GM12875 (cell line): ENCODE data around the gene POU2F1.

Experiments
- H3K4me3 ChIP-seq: one replicate; pipeline ENCODE4 v1.5.1; 2011; ENCODE audit warnings: low read depth, low read length, control low read depth
- TF ChIP-seq, protein P1 (sequence below): IDR thresholded peaks from 2 replicates; pipeline ENCODE4 v1.5.1; 2011; ENCODE audit warnings: low read depth, mild to moderate bottlenecking, control low read depth, inconsistent platforms, low read length, moderate library complexity, borderline replicate concordance; ENCODE audit not compliant: insufficient read depth

POU2F1 gene

DNA sequence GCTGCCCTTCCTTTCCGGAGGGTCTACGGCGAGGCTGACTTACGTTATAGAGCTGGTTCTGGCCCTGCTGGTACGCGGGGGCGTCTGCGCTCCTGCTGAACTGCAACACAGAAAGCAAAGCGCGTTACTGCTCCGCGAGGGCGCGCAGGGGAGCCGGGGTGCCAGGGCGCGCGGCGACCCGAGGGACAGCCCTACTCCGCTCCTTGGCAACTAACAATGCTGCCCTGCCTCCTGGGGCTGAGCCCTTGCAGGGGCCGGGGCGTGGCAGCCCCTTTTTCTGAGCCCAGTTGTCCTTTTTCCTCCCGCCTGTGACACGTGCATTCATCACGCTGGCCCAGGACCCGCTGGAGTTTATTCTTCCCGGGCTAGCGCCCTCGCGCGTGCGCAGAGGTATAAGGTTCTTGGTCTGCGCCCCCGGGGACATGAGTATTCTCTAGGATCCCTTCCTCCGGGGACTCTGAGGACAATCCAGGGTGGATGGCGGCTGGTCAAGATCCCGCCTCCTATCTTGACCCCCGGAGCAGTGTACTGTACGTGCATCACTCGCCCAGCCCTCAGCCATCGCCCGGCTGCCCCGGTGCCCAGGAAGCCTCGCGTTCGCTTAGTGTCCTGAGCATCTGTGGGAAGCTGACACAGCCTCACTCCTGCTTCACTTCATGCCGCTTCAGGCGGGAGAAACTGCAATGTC is 218.8 kb downstream of the POU2F1 start:
- peak overlapping the region; percentile 56 for H3K4me3 ChIP-seq

DNA sequence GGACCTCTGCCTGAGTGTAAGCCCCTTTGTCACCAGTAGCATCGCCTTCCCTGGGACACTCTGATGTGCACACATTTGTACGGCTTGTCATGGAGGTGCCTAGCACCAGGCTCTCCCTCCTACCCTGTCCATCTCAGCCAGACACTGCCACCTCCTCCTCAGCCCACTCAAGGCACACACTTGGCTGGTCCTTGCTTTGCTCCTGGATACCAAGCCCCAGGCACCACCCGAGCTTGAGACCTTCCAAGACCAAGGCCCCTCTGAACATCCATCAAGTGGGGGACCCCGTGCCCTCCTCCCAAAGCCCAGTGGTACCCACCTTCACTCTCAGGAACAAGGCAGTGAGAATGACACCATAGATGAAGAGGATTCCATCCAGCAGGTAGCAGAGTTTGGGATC is 219.7 kb downstream of the POU2F1 start:
- TF ChIP-seq, protein P1, sequence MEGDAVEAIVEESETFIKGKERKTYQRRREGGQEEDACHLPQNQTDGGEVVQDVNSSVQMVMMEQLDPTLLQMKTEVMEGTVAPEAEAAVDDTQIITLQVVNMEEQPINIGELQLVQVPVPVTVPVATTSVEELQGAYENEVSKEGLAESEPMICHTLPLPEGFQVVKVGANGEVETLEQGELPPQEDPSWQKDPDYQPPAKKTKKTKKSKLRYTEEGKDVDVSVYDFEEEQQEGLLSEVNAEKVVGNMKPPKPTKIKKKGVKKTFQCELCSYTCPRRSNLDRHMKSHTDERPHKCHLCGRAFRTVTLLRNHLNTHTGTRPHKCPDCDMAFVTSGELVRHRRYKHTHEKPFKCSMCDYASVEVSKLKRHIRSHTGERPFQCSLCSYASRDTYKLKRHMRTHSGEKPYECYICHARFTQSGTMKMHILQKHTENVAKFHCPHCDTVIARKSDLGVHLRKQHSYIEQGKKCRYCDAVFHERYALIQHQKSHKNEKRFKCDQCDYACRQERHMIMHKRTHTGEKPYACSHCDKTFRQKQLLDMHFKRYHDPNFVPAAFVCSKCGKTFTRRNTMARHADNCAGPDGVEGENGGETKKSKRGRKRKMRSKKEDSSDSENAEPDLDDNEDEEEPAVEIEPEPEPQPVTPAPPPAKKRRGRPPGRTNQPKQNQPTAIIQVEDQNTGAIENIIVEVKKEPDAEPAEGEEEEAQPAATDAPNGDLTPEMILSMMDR, result no peak
- no peak overlapping the region for H3K4me3 ChIP-seq

More for the DNA sequence above, 218.8 kb downstream of the POU2F1 start:
- TF ChIP-seq, protein P1, result no peak

DNA sequence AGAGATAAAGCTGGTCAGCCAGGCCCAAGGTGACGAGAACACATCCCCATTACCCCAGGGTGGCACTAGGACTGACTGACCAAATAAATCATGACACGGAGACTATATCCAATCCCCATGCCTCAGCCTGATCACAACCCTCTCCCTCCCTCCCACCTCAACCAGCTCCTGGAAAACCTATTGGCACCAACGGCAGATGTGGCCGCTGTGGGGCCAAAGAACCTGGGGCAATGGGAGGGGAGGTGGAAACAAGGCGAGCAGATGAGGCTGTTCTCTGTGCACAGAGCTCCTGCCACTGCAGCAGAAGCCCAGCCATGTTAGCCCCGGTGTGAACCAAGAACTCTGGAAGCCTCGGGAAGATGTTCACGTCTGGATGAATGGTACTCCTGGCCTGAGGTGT is 220.1 kb downstream of the POU2F1 start:
- no peak overlapping the region for H3K4me3 ChIP-seq
- TF ChIP-seq, protein P1, result no peak

DNA sequence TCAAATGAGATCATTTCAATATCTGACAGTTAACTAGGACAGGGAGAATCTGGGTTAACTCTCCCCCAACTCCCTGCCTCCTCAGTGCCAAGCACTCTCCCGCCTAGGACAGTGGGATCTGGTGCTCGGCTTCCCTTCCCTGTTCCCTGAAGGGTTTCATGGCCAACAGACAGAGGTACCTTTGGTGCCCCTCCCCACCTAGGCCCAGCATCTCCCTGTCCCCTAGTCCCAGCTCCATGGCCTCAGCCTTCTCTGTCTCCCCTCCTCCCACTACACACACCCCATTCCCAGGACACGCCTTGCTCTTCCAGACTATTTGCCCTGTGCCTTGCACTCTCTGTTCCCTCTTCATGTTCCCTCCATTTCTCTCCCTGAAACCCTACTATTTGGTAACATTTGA is 220.5 kb downstream of the POU2F1 start:
- no peak overlapping the region for H3K4me3 ChIP-seq
- TF ChIP-seq, protein P1, result no peak

DNA sequence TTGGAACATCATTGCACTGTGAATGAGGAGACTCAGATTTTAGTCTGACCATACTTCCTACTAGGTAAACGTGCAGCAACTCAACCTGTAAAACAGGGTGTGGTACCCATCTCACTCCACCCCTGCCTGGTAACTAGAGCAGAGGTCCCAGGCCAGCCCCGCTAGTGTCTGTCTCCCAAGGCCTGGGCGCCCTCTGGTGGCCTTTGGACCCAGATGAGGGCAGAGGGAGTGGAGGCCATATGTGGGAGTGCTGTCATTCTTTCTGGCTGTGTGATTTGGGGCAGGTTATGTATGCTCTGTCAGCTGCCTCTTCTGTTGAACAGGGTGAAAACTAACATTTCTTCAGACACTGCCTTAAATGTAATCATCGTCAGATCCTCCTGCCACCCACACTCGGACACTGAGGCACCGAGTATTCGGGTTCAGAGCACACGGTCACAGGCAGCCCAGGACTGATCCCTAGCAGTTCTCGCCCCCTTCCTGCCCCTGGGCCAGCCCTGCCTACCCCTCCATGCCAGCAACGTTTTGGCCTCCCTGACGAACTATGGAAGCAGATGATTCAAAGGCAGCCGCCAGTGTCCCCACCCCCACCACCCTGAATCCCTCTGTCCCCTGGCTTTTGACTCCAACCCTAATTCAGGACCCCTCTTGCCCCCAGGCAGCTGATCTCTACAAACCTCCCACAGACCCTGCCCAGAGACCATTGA is 221.6 kb downstream of the POU2F1 start:
- TF ChIP-seq, protein P1, result peak; percentile 89
- H3K4me3 ChIP-seq, result no peak overlapping the region

DNA sequence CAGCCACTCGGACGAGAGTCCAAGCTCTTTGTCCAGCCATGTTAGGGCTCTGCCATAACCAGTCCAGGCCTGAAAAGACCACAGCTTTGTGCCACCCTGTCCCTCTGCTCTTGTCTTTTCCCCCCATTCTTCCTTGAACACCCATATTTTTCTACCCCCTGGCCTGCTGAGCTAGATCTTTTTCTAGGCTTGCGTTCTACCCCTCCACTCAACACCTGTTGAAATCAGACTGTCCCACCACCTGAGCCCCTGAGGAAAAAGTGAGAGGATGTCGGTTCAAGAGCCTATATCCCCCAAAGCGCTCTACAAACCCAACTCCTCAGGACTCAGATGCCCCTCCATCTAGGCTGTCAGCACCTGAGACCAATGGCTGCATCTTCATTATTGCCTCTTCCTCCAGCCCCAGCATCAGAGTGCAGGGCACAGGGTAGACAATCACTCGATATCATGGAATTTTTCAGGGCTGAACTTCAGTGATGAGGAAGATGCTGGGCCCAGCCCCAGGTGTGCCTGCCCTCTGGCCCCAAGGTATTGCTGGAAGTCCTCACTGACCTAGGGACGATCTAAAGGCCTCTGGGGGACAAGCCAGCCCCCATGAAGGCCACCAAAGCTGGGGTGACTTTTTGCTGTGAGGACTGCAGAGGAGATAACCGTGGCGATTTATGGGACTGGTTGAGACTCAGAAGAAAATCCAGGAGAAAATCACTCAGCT is 222.3 kb downstream of the POU2F1 start:
- H3K4me3 ChIP-seq, result no peak overlapping the region
- TF ChIP-seq, protein P1, result no peak

DNA sequence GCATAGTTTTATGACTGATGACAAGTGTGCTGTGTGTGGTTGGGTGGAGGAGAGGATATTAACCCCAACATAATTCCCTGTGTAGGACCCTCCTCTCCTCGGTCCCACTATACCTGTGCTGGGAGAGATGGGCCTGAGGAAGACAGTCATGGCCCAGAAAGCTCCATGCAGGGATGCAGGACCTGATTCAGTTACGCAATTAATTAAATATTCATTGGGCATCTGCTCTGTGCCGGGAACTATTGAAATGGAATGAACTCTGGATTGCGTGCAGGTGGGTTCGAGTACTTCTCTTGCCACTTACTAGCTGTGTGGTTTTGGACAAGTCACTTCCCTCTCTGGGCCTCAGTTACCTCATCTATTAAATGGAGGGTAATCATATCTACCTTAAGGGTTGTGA is 223.1 kb downstream of the POU2F1 start:
- TF ChIP-seq, protein P1, result no peak
- no peak overlapping the region for H3K4me3 ChIP-seq
